ENCODE results near the gene NFATC4.

Gene NFATC4

DNA sequence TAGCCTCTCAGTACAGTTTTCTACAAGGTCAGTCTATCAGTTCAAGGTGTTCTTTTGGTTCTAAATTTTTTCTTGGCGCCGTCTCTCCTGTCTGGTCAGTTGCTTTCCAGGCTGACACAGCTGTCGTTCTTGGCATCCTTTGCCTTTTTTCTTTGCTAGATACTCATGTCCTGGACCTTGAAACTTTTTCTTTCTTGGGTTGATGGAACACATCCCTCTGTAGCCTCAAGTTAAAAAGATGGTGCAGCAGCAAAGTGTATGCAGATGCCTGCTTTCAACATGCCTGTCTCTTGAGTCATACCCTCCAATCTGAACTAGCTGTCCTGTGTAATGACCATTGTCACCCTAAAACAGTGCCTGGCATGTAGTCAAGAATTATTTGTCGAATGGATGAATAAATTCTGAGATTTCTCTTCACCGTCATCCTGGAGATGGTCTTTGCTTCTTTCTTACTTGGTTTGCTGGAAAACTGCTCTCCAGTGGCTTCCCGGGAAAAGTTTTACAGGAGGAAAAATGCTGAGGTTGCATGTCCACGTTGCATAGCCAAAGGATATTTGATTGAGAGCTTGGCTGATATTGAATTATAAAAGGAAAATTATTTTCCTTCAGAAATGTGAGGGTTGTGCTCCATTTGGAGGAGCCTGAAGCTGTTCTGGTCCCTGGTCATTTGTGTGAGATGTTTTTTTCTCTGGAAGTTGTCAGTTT is 35.5 kb downstream of the NFATC4 start:
- Mint-ChIP-seq H3K9me3 (no peaks in the 10 kb centered on the region), H3K27me3 (peaks cover 55 to 88% of the 10 kb centered on the region in 2 donors), H3K36me3 (ENCODE audit: insufficient read depth) (no peaks in the 10 kb centered on the region), H3K27ac (no peak overlapping the region), H3K4me3 (no peak overlapping the region), H3K4me1 (ENCODE audit: low read depth in 2 of 2) (peaks cover 4 to 12% of the 10 kb centered on the region in 2 donors)
- no peak for DNase-seq
- no peak for ATAC-seq (replicated peaks)

DNA sequence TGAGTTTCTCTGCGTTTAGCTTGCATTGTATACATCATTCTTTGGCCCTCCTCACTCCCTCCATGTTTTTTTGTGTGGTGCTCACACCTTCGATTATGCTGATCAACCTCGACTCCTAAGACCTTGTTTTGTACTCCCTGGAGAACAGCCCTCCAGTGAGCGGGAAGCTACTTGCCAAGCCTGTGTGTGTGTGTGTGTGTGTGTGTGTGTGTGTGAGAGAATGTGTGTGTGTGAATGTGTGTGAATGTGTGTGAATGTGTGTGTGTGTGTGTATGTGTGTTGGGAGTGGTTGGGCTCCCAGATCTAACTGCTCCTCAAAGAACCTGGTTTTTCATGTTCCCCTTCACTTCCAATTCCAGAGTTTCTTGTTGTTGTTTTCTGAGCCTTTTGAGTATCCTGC is 36.8 kb downstream of the NFATC4 start:
- Mint-ChIP-seq H3K4me3 (no peak overlapping the region), H3K27ac (no peak overlapping the region), H3K27me3 (peaks cover 50 to 81% of the 10 kb centered on the region in 2 donors), H3K36me3 (ENCODE audit: insufficient read depth) (no peaks in the 10 kb centered on the region), H3K9me3 (no peaks in the 10 kb centered on the region), H3K4me1 (ENCODE audit: low read depth in 2 of 2) (peaks cover 0 to 5% of the 10 kb centered on the region in 2 donors)
- no peak for ATAC-seq (replicated peaks)
- DNase-seq: no peak

DNA sequence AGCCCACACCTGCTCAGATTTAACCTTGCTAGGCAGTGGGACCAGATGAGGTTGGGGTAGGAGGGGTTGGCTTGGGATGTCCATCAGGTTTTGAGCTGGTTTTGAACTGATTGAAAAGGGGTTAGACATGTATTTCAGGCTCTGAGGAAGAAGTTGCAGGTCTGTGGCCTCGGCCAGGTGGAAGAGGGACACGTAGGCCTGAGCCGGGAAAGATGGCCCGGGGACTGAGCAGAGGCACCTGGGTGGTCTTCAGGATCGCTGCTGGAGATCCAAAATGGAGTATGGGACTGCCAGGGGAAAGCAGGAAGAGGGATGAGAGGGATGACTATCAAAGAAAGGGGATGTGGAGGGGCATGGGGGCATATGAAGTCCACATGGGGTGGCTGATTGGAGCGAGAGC is 38.4 kb downstream of the NFATC4 start:
- no peak overlapping the region for H3K27ac Mint-ChIP-seq
- no peaks in the 10 kb centered on the region for H3K9me3 Mint-ChIP-seq
- no peak for ATAC-seq (replicated peaks)
- no peaks in the 10 kb centered on the region for H3K4me1 Mint-ChIP-seq (ENCODE audit: low read depth in 2 of 2)
- peaks cover 40 to 66% of the 10 kb centered on the region in 2 donors for H3K27me3 Mint-ChIP-seq
- H3K4me3 Mint-ChIP-seq: no peak overlapping the region
- no peaks in the 10 kb centered on the region for H3K36me3 Mint-ChIP-seq (ENCODE audit: insufficient read depth)
- no peak for DNase-seq

DNA sequence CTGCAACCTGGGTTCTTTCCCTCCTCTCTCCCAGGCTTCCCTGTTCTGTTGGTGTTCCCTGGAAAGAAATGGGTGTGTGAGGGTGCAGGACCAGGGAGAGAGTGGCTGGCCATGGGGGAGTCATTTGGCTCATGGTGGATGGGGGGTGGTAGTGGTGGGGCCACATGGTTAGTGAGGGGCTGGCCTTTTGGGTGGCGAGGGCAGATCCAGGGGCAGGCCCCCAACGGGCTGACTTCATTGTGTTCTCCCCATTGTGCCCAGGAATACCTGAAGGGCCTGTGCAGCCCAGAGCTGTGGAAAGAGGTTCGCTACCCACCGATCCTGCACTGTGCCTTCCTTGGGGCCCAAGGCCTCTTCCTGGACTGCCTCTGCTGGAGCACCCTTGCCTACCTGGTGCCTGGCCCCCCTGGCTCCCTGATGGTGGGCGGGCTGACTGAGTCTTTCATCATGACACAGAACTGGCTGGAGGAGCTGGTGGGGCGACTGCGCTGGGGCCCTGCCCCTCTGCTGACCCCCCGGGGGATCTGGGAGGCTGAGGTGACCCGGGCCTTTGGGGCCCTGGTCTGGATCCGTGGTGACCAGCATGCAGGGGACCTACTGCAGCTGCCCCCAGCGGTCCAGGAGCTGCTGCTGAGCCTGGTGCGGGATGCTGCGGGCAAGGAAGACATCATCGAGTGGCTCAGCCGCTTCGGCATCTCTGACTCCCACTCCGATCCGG is 39.8 kb downstream of the NFATC4 start:
- Mint-ChIP-seq H3K27ac (no peak overlapping the region), H3K4me3 (no peak overlapping the region), H3K9me3 (no peaks in the 10 kb centered on the region), H3K27me3 (peaks cover 29 to 60% of the 10 kb centered on the region in 2 donors), H3K4me1 (ENCODE audit: low read depth in 2 of 2) (no peaks in the 10 kb centered on the region), H3K36me3 (ENCODE audit: insufficient read depth) (no peaks in the 10 kb centered on the region)
- ATAC-seq (replicated peaks) (no peak), DNase-seq (no peak)

DNA sequence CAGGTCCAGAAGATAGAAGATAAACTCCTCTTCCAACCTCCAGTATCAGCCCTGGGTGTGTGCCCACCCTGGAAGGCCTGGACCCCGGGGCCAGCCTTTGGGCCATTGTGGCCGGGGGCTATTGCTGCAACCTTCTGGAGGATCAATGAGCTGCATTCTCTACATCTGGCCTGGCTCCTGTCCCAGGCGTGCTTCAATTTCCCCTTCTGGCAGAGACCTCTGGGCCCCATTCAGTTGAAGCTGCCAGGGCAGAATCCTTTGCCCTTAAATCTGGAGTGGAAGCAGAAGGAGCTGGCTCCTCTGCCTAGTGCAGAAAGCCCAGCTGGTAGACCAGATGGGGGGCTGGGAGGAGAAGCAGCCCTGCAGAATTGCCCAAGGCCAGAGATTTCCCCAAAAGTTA is 40.8 kb downstream of the NFATC4 start:
- Mint-ChIP-seq H3K4me1 (ENCODE audit: low read depth in 2 of 2) (no peaks in the 10 kb centered on the region), H3K9me3 (no peaks in the 10 kb centered on the region), H3K27ac (no peak overlapping the region), H3K27me3 (peaks cover 19 to 53% of the 10 kb centered on the region in 2 donors), H3K4me3 (no peak overlapping the region), H3K36me3 (ENCODE audit: insufficient read depth) (no peaks in the 10 kb centered on the region)
- DNase-seq: no peak
- no peak for ATAC-seq (replicated peaks)

DNA sequence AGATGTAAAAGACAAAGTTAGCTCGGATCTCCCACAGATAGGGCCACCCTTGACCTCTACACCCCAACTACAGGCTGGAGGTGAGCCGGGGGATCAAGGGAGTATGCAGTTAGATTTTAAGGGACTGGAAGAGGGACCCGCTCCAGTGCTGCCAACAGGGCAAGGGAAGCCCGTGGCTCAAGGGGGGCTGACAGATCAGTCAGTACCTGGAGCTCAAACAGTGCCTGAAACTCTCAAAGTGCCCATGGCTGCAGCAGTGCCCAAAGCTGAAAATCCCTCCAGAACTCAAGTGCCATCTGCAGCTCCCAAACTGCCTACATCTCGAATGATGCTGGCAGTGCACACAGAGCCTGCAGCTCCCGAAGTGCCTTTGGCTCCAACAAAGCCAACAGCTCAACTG is 41.2 kb downstream of the NFATC4 start:
- DNase-seq (no peak), ATAC-seq (replicated peaks) (no peak)
- no peaks in the 10 kb centered on the region for H3K4me1 Mint-ChIP-seq (ENCODE audit: low read depth in 2 of 2)
- H3K27ac Mint-ChIP-seq: no peak overlapping the region
- H3K4me3 Mint-ChIP-seq: no peak overlapping the region
- H3K36me3 Mint-ChIP-seq (ENCODE audit: insufficient read depth): no peaks in the 10 kb centered on the region
- no peaks in the 10 kb centered on the region for H3K9me3 Mint-ChIP-seq
- H3K27me3 Mint-ChIP-seq: peaks cover 15 to 49% of the 10 kb centered on the region in 2 donors

DNA sequence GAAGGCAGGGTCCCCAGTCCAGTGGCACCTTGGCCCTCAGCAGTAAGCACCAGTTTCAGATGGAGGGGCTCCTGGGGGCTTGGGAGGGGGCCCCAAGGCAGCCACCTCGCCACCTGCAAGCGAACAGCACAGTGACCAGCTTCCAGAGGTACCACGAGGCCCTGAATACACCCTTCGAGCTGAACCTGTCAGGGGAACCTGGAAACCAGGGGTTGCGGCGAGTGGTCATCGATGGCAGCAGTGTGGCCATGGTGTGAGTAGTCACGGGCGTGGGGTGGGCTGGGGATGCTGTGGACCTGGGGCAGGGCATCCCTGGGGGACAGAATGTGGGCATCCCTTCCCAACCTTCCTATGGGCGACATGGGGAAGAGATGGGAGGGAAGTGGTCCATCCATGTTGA is 42.0 kb downstream of the NFATC4 start:
- no peaks in the 10 kb centered on the region for H3K4me1 Mint-ChIP-seq (ENCODE audit: low read depth in 2 of 2)
- DNase-seq (no peak), ATAC-seq (replicated peaks) (no peak)
- H3K27me3 Mint-ChIP-seq: peaks cover 8 to 47% of the 10 kb centered on the region in 2 donors
- H3K36me3 Mint-ChIP-seq (ENCODE audit: insufficient read depth): no peaks in the 10 kb centered on the region
- no peak overlapping the region for H3K27ac Mint-ChIP-seq
- no peak overlapping the region for H3K4me3 Mint-ChIP-seq
- no peaks in the 10 kb centered on the region for H3K9me3 Mint-ChIP-seq

DNA sequence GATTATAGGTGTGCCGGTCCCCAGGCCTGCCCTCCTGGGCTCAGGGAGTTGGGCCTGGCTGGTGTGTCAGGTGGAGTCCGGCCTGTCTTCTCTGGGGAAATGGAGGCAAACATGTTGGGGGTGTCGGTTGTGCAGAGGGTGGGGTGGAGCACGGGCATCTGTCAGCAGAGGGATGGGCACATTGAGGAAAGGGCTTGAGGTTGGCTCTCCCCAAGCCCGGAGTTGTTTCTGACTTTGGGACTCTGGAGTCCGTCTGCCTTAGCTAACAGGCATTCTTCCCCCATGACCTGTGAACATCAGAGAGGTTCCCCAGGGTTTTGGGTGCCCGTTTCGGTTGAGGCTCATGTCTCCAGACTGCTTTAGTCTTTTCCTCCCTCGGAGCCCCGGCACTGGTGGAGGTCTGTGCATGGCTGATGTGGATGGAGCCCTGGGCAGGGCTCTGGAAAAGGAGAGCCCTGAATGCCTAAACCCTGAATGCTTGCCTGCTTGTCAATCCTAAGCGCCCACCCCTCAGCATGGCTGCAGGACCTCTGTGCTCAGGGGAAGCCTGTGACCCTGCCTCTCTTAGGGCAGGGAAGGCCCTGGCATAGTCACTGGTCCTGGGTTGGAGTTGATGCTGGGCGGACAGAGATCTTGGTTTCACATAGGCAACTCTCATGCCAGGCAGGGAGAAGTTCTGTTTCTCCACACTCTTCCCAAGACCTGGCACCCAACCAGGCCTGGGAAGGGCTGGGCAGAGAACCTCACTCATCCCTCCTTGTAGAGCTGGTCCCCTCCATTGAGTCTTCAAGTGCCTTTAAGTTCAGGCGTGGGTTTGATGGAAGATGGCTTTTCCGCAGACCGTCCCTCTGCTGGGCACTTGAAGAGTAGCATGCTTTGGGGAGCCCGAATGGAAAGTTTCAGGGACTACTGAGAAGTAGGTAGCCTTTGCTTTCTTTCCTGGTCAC is 43.7 kb downstream of the NFATC4 start:
- Mint-ChIP-seq H3K36me3 (ENCODE audit: insufficient read depth) (no peaks in the 10 kb centered on the region), H3K27me3 (peaks cover 9 to 43% of the 10 kb centered on the region in 2 donors), H3K4me1 (ENCODE audit: low read depth in 2 of 2) (no peaks in the 10 kb centered on the region), H3K4me3 (no peak overlapping the region), H3K9me3 (no peaks in the 10 kb centered on the region), H3K27ac (peak overlapping the region in 1 of 2 donors; percentile 42)
- ATAC-seq (replicated peaks) (peak; percentile 56), DNase-seq (peak in 1 of 3 experiments; percentile 16)

DNA sequence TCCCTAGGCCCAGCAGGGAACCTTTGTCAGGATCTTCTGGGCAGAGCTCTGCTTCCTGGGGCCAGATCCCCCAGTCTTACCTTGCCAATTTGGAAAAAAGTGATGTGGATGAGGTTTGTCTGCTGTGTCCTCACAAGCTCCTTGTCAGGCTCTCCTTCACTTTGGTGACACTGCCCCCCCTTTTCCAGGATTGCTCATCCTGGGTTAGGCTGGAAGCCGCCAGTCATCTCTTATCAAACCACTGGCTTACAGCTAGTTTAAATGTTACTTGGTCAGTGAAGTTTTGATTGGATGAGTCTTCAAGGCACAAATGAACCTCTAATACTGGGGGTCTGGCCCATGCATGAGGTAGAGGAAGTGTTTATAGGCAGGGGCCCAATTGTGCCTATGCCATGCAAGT is 46.1 kb downstream of the NFATC4 start:
- H3K4me1 Mint-ChIP-seq (ENCODE audit: low read depth in 2 of 2): no peaks in the 10 kb centered on the region
- DNase-seq: no peak
- ATAC-seq (replicated peaks): no peak
- peaks cover 16 to 44% of the 10 kb centered on the region in 2 donors for H3K27me3 Mint-ChIP-seq
- no peak overlapping the region for H3K27ac Mint-ChIP-seq
- H3K36me3 Mint-ChIP-seq (ENCODE audit: insufficient read depth): no peaks in the 10 kb centered on the region
- H3K4me3 Mint-ChIP-seq: no peak overlapping the region
- no peaks in the 10 kb centered on the region for H3K9me3 Mint-ChIP-seq

DNA sequence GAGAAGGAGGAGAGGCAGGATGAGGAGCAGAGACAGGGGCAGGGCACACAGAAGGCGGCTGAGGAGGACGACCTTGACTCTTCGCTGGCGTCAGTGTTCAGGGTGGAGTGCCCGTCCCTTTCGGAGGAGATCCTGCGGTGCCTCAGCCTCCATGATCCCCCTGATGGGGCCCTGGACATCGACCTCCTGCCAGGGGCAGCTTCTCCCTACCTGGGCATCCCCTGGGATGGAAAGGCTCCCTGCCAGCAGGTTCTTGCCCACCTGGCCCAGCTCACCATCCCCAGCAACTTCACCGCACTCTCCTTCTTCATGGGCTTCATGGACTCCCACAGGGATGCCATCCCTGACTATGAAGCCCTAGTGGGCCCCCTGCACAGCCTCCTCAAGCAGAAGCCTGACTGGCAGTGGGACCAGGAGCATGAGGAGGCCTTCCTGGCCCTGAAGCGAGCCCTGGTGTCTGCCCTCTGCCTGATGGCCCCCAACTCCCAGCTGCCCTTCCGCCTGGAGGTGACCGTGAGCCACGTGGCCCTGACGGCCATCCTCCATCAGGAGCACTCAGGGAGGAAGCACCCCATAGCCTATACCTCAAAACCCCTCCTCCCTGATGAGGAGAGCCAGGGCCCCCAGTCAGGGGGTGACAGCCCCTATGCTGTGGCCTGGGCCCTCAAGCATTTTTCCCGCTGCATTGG is 46.9 kb downstream of the NFATC4 start:
- ATAC-seq (replicated peaks) (no peak), DNase-seq (no peak)
- Mint-ChIP-seq H3K36me3 (ENCODE audit: insufficient read depth) (no peaks in the 10 kb centered on the region), H3K9me3 (no peaks in the 10 kb centered on the region), H3K27me3 (peaks cover 21 to 51% of the 10 kb centered on the region in 2 donors), H3K4me1 (ENCODE audit: low read depth in 2 of 2) (no peaks in the 10 kb centered on the region), H3K27ac (no peak overlapping the region), H3K4me3 (no peak overlapping the region)

DNA sequence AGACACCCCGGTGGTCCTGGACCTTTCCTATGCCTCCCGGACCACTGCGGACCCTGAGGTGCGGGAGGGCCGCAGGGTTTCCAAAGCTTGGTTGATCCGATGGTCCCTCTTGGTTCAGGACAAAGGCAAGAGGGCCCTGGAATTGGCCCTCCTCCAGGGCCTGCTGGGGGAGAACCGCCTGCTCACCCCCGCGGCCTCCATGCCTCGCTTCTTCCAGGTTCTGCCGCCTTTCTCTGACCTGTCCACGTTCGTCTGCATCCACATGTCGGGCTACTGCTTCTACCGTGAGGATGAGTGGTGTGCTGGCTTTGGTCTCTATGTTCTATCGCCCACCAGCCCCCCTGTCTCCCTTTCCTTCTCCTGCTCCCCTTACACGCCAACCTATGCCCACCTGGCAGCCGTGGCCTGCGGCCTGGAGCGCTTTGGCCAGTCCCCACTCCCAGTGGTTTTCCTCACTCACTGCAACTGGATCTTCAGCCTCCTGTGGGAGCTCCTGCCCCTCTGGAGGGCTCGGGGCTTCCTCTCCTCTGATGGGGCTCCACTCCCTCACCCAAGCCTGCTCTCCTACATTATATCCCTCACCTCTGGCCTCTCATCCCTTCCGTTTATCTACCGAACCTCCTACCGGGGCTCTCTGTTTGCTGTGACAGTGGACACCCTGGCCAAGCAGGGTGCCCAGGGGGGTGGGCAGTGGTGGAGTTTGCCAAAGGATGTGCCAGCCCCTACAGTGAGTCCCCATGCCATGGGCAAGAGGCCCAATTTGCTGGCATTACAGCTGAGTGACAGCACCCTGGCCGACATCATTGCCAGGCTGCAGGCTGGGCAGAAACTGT is 47.7 kb downstream of the NFATC4 start:
- Mint-ChIP-seq H3K4me3 (no peak overlapping the region), H3K36me3 (ENCODE audit: insufficient read depth) (no peaks in the 10 kb centered on the region), H3K27ac (no peak overlapping the region), H3K9me3 (no peaks in the 10 kb centered on the region), H3K4me1 (ENCODE audit: low read depth in 2 of 2) (no peaks in the 10 kb centered on the region), H3K27me3 (peaks cover 21 to 51% of the 10 kb centered on the region in 2 donors)
- DNase-seq (no peak), ATAC-seq (replicated peaks) (no peak)

DNA sequence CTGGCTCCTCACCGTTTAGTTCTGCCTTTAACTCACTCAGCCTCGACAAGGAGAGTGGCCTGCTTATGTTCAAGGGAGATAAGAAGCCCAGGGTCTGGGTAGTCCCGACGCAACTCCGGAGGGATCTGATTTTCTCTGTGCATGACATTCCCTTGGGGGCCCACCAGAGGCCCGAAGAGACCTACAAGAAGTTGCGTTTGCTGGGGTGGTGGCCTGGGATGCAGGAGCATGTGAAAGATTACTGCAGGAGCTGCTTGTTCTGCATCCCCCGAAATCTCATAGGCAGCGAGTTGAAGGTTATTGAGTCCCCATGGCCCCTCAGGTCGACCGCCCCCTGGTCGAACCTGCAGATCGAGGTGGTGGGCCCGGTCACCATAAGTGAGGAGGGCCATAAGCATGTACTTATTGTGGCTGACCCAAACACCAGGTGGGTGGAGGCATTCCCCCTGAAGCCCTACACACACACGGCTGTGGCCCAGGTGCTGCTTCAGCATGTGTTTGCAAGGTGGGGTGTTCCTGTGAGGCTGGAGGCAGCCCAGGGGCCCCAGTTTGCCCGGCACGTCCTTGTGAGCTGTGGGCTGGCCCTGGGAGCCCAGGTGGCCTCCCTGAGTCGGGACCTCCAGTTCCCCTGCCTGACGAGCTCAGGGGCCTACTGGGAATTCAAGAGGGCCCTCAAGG is 48.4 kb downstream of the NFATC4 start:
- ATAC-seq (replicated peaks): no peak
- no peaks in the 10 kb centered on the region for H3K9me3 Mint-ChIP-seq
- peaks cover 21 to 51% of the 10 kb centered on the region in 2 donors for H3K27me3 Mint-ChIP-seq
- no peak overlapping the region for H3K4me3 Mint-ChIP-seq
- no peaks in the 10 kb centered on the region for H3K36me3 Mint-ChIP-seq (ENCODE audit: insufficient read depth)
- no peak overlapping the region for H3K27ac Mint-ChIP-seq
- no peak for DNase-seq
- H3K4me1 Mint-ChIP-seq (ENCODE audit: low read depth in 2 of 2): no peaks in the 10 kb centered on the region

Measured in effector memory CD8-positive, alpha-beta T cell (primary cell).